ENCODE data around the gene ZAR1L.

Gene ZAR1L

DNA sequence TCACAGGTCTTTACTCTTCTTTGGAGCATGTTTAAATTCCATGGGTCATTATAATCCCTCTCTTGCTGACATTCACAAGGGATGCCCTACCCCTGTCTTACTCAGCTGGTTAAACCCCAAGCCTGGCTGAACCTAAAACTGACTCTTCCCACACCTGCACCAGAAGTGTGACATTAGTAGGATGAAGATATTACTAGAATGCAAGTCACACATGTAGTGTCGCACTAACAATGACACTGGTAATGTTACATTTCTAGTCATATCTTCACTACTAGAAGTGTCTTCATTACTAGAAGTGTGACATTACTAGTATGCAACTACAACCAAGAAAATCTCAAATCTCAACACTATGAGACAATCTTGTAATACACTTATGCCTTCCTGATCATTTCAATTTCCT lies 14.2 kb downstream of the ZAR1L start:
- no peak for DNase-seq

DNA sequence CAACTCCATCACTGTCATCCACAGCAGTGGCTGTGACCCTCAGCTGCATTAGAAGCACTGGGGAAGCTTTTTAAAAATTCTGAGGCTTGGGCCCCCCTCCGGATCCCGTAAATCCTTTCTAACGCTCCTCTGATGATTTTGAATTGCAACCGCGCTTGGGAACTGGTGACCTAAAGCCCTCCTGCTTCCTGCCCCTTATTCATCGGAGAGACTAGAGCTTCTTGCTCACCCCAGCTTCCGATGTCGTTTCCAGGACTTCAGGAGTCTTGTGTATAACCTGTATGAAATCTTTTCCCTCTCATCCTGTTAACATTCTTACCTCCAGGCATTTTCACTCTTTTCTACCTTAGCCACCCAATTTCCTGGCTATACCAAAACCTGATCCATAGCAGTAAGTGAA lies 14.8 kb downstream of the ZAR1L start:
- DNase-seq, result no peak

DNA sequence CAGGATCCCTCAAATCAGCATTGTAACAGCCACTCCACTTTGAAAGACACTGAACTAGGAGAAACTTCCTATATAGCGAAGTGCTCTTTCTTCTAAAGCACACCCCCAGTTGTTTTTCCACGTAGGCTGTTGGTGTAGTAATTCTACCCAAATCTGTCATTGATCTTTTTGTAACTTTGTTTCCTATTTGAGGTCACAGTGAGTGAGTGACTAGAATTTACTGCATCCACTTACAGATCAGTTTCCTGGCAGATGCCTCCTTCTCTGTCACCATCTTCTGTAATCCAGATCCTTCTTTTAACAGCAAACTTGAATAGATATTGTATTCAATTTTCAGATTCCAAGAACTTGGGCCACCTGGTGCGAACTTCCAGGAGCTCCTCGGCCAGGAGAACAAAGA lies 15.3 kb downstream of the ZAR1L start:
- DNase-seq, result no peak

DNA sequence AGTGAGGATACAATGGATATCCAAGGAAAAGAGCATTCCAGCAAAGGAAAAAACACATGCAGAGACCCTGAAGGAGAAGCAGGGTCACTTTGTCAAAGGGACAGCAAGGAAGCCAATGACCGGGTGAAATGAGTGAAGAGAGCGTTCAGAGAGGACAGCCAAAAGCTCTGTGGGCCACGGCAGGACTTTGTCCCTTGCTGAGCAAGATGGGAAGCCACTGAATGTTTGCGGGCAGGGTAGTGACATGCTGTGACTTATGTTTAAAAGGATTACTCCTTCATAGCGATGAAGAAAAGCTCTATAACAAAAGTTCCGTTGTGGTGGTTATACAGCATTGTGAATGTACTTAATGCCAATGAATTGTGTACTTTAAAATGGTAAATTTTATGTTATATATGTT lies 16.5 kb downstream of the ZAR1L start:
- DNase-seq, result no peak

DNA sequence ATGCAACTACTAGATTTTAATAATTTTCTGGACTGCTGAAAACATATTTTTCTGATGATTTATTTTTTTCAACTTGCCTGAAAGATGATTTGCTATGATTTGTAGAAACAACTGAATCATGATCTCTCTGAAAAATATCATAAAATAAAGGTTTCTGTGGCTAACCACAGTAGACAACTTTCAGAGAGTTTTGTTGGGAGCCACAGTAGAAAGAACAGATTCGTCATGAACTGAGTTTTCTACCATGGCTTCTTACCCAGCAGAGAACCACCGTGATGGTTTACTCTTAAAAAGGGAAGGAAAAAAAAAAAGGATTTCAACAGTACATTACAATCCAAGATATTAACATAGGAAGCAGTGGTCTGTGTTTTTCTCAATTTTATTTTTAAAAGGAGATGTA lies 18.0 kb downstream of the ZAR1L start:
- DNase-seq, result no peak

DNA sequence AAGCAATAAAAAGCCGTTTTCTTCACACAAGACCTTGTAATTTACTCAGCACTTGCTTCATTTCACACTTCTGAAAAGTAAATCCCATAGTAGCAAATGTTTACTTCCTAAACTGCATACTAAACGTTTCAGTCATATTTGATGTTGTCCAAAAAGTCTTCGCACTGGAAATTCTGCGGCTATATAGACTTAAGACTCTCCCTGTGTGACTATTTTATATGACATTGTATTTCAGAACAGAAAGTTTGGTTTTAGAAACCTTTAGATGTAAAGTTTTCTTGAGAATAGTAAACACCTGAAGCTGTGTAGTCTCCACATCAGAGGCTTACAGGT lies 29.6 kb downstream of the ZAR1L start:
- DNase-seq, result no peak

DNA sequence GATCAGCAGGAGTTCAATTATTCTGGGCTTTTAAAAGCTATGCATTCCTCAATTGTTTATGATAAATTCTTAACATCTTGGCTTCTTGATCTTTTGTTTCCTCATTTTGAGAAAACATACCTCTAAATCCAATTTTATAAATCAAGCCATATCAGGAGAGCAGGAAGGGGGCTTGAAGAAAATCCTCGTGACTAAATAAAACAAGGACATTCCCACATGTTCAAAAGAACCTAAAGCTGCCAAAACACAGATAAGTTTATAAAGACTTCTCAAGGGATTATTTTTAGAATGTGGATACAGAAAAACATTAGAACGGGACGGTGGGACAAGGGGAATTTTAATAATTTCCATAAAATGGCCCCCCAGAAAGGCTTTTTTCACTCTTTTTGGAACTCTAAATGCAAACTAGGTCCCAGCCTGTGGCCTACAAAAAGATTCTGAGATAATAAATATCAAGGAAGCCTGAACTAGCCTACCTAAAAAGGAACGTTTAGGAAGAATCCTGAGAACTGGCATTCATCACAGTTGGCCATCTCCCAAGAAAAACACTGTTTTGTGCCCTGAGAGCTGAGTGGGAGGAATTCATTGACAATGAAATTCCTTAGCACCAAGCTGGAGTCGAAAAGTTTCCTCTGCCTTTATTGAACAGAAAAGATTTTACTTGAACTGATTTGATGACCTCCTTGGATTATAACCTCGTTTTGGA lies 30.1 kb downstream of the ZAR1L start:
- DNase-seq, result no peak

DNA sequence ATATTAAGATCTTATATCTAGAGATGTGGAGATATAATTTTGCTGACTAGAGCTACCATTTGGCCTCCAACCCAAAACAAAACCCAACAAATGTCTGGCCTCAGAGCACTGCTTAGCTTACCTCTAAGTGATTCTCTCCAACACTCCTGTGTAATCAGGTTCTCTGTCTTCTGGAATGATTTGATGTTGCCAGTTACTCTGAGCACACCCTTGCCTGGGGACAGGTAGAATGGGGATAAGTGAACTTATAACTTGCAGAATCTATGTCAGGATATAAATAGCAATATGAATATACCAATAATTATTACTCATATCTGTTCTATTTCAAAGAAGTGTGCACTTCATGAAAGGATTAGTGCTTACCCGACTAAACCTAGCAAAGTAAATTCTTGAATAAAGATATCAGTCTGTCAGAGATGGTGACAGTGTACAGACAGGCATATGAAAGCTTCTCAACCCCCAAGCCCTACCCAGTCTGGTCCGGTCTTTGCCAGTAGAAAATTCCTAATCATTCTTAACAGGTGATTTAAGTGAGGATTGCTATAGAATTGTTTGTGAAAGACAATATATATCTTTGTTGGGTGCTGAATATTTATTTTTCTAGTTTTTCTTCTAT lies 33.0 kb downstream of the ZAR1L start:
- no peak for DNase-seq

DNA sequence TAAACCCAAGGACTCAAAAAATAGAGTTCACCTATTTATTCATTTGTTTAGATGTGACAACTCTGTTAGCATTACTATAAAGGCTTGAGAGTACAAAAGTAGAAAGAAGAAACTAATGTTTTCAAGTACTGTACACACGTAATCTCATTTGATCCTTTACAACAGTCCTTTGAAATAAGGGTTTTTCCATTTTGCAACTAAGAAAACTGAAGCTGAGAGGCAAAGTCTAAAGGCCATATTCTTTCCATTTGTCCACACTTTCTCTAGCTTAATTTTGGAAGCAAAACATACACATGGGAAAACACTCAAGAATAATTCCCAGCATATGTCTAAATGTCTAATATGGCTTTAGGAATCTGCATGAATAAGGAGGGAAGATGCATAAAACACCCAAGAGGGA lies 34.1 kb downstream of the ZAR1L start:
- no peak for DNase-seq

DNA sequence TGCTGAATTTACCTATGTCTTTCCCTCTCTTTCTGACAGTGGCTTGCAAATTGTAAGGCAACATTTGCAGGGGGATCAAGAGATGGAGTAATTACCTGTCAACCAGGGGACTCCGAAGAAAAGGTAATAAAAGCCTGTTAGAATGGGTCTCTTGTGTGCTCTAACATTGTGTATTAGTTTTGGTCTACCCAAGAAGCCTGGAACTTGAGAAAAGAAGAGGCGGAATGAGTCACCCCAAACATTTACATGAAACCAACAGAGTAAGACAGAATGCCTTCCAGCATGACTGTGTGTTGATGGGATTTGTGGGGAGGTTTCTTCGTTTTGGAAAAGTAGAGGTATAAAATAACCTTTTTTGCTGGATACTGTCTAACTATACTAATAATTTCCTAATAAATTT lies 36.7 kb downstream of the ZAR1L start:
- no peak for DNase-seq

DNA sequence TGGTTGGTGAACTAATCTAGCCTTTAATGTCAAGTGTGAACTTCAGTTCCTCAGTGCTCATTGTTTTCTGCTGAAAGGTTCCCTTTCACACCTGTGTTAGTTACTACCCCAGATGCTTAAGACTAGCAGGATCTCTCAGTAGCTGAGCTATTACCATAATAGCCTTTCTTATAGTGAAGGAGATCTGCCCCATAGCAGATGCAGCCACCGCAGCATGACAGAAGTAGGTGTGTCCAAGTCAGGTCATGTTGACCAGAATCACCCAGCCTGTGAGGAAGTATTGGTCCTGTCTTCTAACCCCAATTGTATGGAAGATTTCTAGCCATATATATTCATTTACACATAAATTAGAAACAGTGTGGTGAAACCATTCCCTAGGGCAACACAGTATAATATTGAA lies 37.3 kb downstream of the ZAR1L start:
- DNase-seq, result no peak

DNA sequence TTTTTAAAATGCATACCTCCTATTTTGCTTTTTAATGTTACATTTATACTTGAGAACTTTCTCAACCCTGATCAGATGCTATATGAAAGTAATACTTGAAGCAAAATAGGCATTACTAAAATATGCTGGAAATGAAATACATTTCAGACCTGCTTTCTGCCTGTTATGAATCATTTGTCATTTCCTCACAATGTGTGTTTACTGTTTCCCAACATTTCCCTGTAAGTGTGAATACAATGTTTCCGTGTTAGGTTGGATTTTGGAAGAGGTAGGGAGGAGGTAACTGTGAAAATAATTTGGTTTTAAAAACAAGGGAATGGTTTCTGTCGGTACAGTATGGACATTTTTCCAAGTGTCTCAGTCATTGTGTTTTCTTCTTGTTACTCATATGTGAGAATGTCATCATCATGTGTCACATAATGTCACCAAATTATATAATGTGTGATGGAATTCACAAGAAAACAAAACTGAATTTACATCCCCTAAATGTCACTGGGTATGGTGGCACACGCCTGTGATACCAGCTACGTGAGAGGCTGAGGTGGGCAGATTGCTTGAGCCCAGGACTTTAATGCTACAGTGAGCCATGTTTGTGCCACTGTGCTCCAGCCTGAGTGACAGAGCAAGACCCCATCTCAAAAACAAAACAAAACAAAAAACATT lies 43.0 kb downstream of the ZAR1L start:
- no peak for DNase-seq

DNA sequence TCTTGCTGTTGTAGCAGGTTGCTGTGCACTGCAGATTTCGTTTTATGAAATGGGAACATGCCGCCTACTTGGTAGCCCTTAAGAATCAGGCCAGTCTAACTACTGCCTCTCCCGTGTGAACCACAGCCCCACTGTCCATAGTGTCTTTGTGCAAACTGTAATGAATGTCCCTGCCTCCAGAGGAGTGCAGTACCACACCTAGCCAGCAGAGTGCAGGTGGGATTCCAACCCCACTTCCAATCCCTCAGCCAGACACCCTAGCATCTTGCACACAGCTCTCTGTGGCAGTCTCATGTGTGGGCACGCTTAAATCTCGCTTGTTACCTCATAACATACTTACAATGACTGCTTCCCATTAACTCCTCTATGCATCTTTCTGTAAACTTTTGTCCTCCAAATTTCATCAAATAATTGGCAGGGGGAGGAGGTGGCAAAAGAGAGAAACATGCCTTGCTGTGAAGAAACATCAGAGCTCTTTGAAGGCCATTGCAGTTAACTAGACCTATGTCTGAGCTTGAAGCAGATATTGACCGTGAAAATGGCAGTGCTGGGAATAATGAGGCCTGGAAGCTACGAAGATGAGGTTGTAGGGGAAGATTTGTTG lies 47.2 kb downstream of the ZAR1L start:
- DNase-seq, result peak in 1 of 2 experiments; percentile 68

DNA sequence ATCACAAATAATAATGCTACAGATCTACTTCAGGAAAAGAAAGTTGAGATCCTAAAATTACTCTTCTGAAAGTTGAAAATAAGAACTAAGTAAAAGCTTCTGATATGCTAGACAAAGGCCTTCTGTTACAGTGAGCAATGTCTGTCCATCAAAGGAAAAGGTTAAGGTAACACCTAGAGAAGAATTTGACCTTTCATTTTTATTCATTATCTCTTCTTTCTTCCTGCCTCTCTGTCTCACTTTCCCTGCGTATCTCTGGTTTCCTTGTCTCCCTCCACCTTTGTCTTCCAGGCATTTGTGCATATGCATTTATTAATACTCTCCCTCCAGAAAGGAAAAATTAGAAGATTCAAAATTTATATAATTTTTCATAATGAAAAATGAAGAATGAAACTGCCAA lies 49.0 kb downstream of the ZAR1L start:
- DNase-seq, result no peak

DNA sequence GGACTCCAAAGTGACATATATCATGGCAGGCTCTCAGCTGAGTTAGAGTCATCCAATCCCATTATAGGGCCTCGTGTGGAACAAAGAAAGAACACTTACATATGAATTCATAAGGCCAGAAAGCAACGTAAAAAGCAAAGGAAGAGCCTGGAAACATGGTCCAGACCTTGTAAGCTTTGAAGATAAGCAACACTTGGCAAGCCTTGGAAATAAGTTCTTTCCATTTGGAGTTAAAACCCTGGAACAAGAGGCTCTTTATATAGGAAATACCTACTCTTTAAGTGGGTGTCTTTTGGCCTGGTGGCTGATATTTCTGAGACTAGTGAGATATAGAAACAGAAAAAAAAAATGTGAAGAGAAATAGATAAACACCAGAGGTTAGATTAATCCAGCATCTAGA lies 49.4 kb downstream of the ZAR1L start:
- DNase-seq, result no peak

DNA sequence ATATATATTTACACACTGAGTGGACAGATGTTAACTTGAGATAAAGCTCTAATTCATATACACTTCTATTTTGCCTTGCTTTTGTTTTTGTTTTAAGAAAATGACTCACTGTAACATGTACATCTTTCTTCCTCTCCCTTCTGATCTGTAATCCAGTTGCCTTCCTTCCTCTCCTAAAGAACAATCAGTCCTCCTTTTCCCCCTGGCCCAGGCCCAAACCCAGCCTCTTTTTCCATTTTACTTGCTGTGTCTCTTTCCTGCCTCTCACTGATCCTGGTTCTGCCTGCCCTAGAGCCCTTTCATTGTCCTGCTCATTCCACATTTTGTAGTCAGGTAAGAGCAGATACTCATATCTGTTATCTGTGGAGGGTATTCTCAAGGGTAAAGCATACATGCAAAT lies 50.8 kb downstream of the ZAR1L start:
- DNase-seq, result no peak

DNA sequence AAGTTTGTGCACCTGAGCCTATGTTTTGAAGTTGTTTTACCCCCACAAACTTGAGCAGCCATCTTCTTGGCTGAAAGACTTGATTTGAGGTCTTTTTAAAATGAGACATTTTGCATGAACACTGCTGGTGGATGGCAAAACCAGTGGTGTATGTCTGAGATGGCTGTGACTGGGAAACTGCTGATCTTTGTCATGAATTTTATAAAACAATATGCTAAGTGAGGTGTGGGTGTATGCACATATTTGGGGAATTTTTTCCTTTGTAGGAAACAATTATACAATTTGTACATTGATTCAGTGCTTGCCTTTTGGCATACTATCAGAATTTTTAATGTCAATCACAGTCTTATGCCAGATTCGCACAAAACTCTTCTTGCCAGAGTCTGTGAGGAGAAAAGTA lies 52.5 kb downstream of the ZAR1L start:
- no peak for DNase-seq

DNA sequence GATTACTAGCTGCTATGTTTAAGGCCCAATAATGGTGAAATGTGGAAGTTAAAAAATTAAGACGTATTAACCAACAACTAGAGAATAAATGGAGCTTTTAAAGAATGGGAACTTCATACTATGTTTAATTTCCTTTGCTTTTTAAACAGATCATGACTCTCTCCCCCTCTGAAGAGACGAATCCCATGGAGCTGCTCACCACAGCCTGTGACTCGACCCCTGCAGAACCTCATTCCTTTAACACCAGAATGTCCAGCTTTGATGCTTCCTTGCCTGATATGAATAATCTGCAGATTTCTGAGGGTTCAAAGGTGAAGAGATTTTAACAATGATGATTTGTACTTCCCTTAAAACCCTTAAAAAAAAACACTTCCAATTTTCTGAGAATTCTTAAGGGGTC lies 53.0 kb downstream of the ZAR1L start:
- no peak for DNase-seq

DNA sequence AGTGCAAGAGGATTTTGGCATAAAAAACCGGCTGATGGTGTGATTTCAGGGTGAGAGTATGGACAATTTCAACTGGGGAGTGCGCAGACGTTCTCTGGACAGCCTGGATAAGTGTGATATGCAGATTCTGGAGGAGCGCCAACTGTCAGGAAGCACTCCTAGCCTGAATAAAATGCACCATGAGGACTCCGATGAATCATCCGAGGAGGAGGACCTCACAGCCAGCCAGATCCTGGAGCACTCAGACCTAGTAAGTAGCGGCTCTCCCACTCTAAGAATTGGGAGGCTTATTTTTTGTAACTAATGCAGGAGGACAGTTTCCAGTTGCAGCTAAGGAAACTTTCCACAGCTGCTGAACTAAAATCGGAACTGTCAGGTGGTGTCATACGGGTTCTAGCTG lies 53.6 kb downstream of the ZAR1L start:
- no peak for DNase-seq

DNA sequence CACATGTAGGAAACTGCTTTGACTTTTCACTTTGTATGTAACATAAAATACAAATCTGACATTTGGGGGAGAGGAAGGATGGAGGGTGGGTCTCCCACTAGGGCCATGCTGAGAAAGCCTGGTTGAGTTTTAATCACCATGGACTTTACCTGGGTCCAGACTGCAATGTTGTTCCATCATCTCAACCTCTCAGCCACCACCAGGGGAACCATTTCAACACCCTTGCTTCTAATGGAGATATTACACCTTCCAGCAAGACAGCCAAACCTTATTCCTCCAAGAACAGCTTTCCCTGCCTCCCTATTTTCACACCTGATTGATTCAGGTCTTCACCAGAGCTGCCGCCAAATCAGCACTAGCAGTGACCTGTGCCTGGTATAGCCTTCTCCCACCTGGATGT lies 56.0 kb downstream of the ZAR1L start:
- DNase-seq, result peak in 1 of 2 experiments; percentile 38

DNA sequence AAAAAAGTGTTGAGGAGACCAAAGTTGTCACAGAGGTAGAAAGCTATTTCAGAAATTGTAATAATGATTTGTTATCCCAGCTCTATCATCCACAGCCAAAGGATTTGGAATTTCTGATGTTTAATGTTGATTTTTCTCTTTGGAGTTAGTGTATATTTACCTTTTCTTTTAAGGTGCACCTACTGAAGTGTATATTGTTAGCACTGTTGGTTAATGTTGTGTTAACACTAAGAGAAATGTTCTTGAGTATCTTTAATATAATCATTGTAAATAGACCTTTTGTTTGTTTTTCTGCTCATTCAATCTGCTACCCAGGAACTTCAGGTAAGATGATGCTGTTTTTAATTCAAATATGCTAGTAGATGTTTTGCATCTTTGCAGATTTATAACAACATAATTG lies 57.5 kb downstream of the ZAR1L start:
- no peak for DNase-seq

DNA sequence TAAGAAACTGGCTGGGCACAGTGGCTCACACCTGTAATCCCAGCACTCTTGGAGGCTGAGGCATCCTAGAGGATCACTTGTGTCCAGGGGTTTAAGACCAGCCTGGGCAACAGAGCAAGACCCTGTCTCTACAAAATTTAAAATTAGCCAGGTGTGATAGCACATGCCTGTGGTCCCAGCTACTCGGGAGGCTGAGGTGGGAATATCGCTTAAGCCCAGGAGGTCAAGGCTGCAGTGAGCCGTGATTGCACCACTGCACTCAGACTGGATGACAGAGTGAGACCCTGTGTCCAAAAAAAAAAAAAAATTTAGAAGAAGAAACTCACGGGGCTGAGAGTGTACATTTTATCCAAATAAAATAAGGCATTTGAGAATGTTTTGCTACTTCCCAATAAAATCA lies 58.9 kb downstream of the ZAR1L start:
- DNase-seq, result no peak

DNA sequence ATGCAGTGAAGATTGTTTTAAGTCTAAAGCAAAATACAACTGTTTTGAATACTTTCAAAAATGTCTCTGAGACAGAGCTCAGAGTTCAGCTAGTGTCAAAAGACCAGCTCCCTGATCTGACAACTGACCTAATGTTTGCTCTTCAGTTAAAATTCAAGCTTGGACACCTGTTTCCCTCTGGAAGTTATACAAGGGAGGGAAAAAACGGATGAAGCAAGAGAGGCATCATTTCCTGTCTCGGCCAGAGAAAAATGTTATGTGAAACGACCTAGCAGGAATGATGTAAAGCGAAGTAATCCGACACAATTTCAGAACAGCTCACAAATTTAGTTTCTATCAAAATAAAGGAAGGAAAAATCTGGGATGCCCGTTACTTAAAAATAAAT lies 59.4 kb downstream of the ZAR1L start:
- no peak for DNase-seq
